ENCODE measurements around the gene KCNC1.

KCNC1 gene

DNA sequence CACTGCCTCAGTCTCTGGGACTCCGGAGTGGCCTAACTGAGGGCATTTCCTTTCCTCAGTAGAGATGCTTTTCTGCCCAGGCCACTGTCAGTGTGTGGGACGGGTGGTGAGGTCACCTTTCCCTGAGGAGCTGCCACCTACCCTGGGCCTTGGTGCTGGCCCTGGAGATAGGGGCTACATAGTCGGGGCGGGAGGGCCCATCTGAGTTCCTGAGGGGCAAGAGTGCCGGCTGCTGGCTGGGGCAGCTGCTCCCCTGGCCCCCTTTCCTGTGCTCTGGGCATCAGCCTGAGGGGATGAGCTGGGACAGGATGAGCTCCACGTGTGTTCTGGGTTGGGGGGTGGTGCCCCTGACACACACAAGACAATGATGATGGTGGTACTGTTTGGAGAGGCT is 5.4 kb downstream of the KCNC1 start:
- DNase-seq = no peak

DNA sequence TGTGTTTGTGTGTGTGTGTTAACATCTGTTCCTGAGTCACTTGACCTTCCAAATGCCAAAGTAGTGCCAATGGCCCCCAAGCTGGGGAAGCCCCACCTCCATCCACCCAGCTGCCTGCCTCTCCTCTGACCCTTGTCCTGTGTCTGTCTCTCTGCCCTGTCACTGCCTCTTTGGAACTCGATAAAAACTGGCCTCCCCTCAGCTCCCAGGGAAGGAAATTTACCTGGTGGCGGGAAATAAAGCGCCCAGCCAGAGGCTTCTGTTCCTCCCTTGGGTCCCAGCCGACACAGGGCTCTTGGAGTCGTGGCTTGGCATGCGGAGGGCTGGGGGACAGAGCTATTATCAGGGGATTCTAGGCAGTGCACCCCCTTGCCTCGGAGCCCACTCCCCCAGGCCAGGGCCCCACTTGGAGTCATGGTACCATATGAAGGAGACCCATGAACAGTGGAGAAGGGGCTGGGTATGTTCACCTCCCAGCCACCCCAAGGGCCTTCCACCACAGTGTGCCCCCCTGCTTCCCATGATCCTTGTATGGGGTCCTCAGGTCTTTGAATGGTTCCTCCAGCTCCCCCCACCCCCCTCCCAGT is 6.2 kb downstream of the KCNC1 start:
- no peak for DNase-seq

DNA sequence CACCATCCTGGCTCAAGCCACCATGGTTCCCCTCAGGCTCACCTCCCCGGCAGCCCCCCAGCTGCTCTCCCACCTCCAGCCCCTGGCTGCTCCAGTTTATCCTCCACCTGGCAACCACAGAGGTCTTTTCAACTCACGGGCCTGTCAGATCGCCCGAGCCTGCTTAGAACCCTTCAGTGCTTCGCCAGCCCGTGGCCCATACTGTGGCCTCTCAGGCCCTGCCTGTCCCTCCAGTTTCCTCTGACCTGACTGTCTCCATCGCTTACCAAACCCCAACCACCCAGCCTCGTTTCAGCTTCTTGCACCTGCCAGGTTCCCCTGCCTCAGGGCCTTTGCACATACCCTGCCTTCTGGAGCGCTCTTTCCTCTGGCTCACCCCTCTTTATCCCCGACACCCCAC is 6.9 kb downstream of the KCNC1 start:
- DNase-seq = no peak

DNA sequence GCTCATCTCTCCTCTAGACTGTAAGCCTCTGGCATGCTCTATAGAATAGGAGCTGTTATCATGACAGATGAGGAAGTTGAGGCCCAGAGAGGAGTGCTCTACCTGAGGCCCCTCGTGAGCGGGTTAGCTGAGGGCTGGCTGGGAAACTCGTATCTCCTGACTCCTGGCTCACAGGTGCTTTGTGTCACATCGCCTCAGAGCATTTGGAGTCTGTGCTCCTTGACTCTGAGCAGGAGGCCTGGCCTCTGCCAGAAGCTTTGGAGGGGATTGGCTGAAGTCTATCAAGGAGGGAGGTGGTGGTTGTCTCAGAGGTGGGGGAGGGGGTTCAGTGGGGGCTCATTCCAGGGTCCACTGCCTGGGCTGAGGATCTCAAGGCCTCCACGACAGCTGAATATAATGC is 7.4 kb downstream of the KCNC1 start:
- no peak for DNase-seq

DNA sequence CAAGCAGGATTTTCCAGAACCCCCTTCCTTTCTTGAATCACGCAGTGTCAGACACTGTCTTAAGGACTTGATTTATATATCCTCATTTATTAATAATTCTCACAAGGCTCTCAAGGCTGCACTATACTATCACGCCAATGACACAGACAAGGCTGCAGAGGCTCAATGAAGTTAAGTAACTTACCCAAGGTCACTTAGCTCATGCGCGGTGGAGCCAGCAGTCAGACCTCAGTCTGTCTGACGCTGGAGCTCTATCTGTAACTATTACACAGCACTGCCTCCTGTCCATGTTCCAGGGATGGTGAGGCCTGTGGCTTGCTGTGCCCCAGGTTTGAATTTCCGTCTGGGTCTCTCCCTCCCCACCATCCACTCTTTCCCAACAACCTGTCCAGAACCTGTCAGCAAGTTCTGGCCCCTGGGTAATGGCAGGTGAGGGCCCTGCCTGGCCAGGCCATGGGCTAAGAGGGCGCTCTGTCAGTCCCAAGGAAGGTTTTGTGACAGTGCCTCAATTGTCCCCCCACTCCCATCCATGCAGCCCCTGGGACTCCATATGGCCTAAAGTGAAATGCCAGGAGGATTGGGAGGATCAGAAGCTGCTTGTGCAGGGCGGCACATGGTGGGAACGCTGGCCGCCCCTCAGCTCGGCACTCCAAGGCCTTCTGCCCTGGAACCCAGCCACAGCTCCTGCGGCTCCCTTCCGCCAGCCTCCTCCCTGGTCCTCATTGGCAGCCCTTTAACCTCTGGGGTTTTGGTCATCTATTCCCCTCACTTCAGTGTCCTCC is 8.6 kb downstream of the KCNC1 start:
- DNase-seq = no peak

DNA sequence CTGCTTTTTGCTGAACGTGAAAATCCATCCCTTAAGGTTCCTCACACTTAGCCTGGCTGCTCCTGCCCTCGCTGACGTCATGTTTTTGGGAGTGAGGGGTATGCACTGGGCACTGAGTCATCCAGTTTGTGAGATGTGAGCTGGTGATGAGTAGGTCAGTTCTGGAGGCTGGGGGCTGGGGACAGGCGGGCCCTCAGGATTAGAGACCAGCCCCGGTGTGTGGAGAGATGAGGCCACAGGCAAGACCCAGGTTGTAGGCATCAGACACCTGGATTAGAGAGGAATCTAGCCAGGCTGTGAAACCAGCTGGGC is 9.2 kb downstream of the KCNC1 start:
- DNase-seq = no peak

DNA sequence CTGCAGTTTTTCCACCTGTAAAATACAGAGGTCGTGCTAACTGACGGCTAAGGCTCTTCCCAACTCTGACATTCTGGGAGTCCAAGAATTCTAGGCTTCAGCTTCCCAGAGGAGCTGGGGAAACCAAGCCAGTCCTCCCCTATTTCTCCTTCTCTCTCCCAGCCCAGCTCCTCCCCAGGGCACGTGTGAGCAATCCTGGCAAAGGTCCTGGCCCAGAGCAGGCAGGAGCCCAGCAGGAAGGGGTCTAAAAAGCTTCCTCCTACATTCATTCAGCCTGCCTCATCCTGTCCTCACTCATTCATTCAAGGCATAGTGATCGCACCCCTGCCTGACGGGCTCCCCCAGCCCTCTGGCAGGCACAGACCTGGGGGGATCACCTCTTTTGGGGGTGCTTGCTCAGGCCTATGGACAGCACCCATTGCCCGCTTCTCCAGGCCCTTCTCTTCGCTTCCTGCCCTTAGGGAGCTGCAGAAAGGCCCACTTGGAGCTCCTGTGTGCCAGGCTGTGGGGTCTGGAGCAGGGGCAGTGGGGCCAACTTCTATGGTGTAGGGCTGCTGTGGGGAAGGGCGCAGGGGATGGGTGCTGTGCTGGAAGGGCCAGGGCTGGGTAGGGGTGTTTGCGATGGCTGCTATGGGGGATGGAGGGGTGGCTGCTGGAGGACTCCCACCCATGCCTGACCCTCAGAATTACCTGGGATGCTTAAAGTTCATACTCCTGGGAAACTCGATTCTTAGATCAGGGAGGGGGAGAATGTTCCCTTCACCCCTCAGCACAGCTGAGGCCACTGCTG is 9.8 kb downstream of the KCNC1 start:
- no peak for DNase-seq

DNA sequence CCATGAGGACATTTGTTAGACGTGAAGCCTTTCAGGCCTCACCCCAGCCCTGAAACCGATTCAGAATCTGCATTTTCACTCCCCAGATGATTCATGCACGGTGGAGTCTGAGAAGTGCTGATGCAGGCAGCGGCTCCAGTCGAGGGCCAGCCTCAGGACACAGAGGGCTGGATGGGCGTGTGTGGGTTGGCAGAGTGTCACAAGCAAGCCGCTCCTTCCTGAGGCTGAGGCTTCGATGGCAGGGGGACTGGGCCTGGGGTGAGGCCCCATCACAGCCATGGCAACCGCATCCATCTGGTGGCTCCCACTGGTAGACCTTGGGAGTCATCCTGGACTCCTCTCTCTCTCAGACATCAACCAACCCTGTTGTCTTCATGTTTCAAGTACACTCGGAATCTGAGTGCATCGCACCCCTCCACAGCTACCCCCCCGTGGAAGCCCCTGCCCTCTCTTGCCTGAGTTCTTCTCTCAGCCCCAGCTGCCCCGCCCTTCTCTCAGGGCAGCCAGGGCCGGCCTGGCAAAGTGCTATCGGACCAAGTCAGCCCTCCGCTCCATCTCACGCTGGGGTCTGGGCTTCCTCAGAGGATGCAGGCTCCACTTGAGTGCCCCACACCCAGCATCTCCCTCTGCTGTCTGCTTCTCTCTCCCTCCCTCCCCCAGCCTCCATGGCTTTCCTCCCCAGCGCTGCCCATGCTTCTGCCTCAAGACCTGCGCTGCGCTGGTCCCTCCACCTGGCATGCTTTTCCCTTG is 10.6 kb downstream of the KCNC1 start:
- no peak for DNase-seq

DNA sequence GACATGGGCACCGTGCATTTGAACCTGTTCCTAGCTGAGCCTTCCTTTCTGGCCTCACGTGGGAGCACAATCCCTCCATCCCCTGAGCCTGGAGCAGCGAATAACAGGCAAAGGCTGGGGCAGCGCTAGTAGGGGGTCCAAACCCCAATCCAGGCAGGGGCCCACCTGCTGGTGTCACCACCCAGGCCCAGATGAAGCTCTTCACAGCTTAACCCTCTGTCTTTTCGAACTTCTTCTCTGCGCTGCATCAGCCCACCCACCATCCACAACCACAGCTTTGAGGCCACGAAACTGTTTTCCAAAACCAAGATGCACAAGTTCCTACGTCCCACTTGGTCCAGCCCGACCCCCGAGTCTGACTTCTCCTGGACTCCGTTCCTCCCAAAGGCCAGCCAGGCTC is 11.5 kb downstream of the KCNC1 start:
- no peak for DNase-seq

DNA sequence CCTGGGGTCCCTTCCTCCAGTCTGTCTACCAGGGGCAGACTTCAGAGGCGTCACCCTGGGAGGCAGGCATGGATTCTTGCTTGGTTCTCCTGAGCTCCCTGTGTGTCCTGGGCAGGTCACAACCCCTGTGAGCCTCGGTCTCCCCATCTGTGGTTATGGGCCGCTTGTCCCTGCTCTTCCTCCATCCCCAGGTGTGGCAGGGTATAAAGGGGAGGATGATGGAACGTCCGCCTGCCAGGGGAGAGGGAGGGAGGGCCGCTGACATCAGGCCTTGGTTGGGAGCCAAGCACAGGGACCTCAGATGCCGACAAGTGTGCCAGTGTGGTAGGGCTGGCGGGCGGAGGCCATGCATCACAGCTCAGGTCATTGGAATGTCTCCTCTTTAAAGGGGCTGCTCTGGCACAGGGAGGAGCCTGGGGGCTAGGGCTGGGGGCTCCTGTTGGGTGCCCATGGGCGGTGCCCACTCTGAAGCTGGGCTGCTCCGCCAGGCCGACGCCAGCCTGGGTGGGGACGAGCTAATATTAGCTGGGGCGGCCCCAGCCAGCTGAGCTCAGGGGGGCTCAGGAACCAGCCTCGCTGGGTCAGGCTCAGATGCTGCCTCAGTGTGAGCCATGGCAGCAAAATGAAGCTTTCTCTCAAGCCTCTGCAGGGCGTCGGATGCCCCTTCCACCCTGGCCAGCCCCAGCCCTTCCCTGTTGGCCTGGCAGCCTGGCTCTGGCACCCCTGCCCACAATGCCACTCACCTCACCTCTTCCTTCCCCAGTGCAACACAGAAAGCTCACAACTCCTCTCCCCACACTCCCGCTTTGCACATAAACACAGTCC is 12.8 kb downstream of the KCNC1 start:
- no peak for DNase-seq

DNA sequence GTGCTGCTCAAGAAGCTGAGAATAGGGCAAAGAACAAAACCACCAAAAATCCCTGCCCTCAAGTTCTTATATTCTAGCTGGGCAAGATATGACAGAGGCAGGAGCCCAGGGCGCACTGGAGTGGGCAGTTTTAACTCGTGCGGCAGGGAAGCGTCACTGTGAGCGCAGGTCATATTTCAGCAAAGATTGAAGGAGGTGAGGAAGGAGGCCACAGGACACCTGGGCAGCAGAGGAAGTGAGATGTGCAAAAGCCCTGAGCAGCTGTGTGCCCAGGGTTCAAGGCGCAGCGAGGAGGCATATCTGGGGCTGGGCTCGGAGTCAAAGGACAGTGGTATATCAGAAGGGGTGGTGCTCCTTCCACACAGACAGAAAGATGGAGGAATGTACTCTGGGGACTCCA is 13.5 kb downstream of the KCNC1 start:
- DNase-seq = no peak

DNA sequence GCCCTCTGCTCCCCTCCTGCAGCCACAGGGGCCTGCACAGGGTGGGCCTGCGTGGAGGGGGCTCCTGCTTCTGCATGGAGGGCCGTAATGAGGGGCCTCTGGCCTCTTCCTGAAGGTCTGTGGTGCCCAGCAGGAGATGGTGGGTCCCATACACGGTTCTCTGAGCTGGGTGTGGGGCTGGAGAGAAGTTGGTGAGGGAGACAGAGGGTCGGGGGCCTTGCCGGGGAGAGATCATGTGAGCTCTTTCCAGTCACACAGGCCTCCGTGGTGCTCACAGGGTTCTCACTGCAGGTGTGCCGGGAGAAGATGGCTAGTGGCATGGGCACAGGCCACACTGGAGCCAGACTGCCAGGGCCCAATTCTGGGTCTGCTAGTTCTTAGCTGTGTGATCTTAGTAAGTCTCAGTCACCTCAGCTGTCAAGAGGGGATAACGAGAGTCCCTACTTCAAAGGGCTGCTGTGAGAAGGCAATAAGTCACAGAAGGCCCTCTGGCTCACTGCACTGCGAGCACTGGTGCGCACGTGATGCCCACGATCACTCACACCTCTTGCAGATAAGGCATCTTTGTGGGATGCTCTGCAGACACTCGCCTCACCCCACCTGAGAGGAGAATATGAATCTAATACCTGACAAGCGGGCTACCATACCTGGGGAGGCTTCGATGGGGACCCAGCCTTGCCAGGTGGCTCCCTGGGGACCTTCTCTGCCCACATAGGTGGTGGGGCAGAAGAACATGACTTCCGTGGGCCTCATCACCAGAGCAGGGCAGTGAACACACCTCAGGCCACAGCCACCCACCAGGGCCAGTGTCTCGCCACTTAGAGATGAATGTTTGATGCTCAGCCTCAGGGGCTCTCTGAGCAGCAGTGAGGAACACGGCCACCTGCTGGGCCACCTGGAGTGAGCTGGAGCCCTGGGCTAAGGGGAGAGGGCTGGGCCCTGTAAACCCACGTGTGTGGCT is 14.5 kb downstream of the KCNC1 start:
- no peak for DNase-seq

DNA sequence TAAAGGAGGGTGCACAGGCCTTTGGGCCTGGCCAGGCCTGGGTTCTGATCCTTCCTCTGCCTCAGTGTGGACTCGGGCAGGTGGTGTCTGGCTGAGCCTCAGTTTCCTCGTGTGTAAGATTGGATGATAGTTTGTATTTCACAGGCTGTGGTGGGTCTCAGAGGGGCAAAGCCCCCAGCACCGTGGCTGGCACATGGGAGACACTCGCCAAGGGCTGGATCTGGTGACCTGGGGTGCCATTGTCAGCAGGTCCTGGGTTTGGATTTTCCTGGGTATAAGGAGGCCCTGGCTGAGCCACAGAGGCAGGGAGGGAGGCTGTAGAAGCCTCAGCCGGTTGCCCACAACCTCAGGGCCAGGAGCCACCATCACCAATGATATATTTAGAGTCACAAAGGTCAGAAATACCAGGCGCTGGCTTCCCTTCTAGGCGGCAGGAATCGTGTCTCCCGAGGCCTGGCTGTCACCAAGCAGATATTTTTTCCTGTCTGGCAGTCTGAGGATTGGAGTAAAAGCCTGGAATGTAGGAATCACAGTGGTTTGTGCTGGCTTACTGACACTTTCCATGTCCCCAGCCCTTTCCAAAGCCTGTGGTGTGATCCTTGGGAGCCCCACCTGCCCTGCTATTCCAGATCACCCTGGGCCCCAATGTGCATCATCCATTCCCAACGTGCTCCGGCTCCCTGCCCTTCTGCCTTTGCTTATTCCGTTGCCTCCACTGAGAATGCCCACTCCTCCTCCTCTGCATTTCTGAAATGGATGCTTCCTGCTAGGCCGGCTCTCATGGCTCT is 15.6 kb downstream of the KCNC1 start:
- DNase-seq = no peak

DNA sequence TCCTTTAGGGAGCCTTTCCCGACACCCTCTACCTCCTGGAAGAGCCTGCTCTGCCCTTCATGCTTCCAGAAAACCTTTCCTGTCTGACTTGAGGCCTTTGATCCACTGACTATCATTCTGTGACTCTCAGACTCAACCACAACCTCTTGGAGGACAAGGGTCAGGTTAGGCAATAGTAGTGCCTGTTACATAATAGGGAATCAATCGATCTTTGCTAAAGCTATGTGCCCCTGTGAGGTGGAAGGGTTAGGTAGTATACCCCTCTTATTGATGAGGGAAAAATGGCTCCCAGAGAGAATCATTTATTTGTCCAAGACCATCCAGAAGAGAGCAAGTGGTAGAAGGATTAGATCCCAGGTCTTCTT is 16.2 kb downstream of the KCNC1 start:
- DNase-seq = no peak

DNA sequence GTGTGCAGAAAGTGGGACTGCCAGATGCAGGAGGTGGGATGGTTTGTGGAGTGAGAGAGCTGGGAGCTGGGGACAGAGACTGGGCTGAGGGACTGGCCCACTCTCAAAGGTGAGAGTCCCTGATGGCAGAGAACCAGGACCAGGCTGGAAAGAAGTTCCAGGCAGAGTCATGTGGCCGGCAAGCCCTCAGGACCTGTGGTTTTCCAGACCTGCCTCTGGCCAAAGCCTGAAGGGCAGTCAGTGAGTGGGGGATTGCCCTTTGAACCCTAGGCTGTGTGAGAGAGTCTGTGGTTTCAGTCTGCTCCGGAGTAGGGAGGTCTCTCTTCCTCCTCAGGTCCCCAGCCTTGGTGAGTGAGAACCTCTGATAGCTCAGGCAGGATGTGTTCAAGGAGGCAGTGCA is 17.0 kb downstream of the KCNC1 start:
- no peak for DNase-seq

DNA sequence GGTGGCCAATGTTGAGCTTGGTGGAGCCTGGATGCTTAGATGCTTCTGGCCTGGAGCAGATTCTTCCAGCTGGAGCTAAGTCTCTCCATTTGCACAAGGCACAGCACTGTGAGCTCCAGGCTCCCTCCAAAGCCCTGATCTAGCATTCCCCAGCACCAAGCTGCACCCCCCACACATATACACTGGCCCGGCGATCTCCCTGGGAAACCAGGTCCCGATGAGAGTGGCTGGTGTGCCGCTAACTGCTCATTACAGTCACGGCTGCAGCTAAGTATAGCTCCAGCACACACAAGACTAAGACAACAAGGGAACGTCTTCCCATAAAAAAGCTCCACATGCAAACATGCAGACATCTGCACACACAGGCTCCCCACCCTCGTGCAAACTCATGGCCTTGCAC is 17.6 kb downstream of the KCNC1 start:
- DNase-seq = no peak

DNA sequence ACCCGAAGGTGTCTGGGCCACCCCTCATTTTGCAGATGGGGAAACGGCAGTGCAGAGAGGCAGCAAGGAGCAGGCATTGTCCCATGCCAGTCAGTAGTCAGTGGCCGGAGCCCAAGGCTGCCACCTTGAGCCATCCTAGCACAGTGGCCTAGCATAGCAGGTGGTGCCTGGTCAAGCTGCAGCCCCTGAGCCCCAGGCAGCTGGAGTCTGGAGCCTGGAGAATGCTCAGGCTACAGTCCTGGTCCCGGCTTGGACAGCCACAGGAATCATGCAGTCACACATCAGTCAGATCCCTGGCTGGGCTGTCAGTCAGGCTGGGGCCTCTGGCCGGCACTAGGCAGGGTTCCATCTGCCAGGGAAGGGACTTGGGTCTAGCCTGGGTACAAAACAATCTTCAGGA is 18.6 kb downstream of the KCNC1 start:
- no peak for DNase-seq

DNA sequence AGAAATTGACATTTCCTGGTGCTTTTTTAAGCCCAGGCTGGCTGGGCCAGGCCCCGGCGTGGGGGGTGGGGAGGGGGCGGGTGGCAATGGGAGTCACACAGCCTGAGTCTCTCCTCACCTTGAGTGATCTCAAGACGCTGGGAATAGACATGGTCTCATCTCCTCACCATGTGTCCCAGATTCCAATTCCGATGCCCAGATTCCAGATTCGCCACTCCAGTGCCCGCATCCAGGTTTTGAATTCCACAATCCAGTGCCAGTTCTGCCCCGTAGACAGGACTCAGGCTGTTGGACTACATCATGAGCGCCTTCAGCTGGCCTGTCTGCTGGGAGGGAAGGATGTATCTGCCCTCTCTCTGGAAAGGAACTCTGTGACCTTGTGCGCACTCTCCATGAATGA is 19.1 kb downstream of the KCNC1 start:
- DNase-seq = no peak

DNA sequence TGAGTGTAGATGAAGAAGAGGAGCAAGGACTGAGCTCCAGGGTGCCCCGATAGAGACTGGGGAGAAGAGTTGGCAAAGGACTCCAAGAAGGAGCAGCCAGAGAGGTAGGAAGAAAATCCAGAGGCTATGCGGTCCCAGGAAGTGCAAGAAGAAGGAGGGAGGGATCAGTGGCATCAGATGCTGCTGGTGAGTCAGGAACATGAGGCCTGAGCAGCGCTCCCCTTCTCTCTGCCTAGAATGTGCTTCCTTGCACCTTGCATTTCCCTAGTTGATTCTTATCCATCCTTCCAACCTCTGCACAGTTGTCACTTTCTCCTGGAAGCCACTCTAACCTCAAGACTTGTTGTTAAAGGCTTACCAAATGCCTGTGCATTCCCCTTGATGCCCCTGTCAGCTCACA is 21.3 kb downstream of the KCNC1 start:
- no peak for DNase-seq

DNA sequence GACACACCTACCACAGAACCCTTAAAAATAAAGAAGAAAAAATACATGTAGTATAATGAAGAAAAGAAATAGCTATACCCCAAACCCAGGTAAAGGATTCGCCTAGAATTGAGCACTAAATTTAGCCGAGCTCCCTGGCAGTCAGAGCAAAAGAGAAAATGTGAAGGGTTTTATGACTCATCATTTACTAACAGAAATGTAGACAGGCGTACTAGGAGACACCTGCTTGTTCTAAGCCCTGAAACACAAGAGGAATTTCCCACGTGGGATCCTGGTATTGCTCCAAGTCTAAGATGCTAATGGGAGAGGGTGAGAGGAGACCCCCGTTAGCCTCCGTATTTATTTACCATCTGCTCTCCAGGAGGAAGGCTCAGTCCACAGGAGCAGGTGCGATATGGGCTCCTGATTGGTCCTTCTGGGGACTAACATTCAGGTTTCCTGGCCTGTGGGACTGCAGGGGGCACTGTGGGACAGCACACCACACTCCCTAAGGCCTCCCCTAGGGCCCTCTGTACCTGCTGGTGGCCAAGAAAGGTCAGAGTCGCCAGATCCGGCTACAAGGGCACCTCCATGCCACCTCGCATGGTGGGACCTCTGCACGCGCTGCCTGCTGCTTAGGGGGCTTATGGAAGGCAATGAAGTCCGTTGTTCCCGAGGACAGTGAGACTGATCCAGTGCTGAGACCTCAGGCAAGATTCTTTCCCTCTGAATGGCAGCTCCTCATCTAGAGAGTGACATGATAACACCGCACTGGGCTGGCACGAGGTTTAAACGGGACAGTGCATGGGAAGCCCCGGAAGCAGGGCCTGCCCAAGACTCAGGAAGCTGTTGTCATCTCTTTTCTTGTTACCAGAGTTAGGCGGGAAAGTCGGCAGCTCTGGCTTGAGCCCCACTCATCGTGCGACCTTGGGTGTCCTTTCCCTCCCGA is 25.8 kb downstream of the KCNC1 start:
- peak; percentile 5 for DNase-seq
